ENCODE measurements around the gene MLN. TPM values are rescaled to one million over a fixed set of nuclear protein-coding genes. Genes with fewer than 3 reads are reported as not detected.

The MLN gene
- total RNA-seq, 4 donors from 2014 or later = not detected

DNA sequence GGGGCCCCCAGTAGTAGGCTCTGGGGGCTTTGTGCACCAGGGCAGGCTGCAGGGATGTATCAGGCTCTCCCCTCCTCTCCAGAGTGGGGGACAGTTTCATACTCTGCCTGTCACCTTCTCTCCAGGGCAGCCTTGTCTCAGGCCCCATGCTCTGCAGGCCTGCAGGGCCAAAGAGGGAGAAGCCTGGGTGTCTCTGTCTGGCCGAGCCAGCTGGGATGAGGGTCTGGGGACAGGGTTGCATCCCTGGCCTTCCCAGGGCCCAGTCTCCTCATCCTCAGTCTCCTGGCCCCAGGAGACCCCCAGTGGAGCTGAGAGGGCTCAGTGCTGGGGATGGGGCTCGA is 42.3 kb downstream of the MLN start:
- intact Hi-C loops (cut with DNase I; ENCODE audit: low total_unique reads) = no loop called here
- no peak for DNase-seq
- no peaks in the 10 kb centered on the region for H3K36me3 ChIP-seq
- H3K9me3 ChIP-seq = no peaks in the 10 kb centered on the region
- no peaks in the 10 kb centered on the region for H3K27me3 ChIP-seq
- no peak overlapping the region for H3K27ac ChIP-seq
- H3K4me3 ChIP-seq = no peak overlapping the region
- peaks cover 0 to 7% of the 10 kb centered on the region in 2 donors for H3K4me1 ChIP-seq
- TF ChIP-seq, protein P1, sequence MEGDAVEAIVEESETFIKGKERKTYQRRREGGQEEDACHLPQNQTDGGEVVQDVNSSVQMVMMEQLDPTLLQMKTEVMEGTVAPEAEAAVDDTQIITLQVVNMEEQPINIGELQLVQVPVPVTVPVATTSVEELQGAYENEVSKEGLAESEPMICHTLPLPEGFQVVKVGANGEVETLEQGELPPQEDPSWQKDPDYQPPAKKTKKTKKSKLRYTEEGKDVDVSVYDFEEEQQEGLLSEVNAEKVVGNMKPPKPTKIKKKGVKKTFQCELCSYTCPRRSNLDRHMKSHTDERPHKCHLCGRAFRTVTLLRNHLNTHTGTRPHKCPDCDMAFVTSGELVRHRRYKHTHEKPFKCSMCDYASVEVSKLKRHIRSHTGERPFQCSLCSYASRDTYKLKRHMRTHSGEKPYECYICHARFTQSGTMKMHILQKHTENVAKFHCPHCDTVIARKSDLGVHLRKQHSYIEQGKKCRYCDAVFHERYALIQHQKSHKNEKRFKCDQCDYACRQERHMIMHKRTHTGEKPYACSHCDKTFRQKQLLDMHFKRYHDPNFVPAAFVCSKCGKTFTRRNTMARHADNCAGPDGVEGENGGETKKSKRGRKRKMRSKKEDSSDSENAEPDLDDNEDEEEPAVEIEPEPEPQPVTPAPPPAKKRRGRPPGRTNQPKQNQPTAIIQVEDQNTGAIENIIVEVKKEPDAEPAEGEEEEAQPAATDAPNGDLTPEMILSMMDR (IDR thresholded peaks at IDR 0.05) = no peak
- TF ChIP-seq POLR2A (IDR thresholded peaks at IDR 0.05) = no peak

DNA sequence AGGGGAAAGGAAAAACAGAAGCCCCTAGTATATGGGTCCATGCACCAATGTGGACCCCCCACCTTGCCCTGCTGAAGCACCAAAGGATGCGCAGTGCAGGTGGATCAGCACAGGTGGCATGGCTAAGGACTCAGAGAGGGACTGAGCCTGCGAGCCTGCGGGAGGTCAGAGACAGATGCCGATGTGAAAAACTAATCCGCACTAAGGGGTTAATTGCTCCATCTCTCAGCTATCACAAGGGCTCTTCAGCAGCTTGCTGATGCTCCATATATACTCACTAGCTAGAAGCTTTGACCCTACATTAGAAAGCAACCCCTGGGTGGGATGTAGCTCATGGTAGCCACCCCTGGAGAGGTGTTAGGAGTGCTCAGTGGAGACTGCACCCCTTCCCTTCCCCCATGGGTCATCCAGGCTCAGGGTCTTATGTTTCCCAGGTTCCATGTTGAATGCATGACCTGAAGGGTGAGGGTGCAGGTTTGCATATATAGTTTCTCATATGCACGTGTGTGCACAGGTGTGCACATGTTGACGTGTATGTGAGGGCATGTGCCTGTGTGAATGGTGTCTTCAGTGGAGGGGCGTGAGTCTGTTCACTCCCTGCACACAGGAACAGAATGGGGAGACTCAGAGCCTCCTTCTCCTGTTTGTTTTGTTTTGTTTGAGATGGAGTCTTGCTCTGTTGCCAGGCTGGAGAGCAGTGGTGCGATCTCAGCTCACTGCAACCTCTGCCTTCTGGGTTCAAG is 43.7 kb downstream of the MLN start:
- intact Hi-C loops (cut with DNase I; ENCODE audit: low total_unique reads) = no loop called here
- TF ChIP-seq POLR2A (IDR thresholded peaks at IDR 0.05) = no peak
- TF ChIP-seq, protein P1 (IDR thresholded peaks at IDR 0.05) = no peak
- Histone ChIP-seq H3K27me3 (no peaks in the 10 kb centered on the region), H3K4me3 (no peak overlapping the region), H3K36me3 (no peaks in the 10 kb centered on the region), H3K4me1 (peaks cover 0 to 7% of the 10 kb centered on the region in 2 donors), H3K27ac (no peak overlapping the region), H3K9me3 (no peaks in the 10 kb centered on the region)
- DNase-seq = no peak

DNA sequence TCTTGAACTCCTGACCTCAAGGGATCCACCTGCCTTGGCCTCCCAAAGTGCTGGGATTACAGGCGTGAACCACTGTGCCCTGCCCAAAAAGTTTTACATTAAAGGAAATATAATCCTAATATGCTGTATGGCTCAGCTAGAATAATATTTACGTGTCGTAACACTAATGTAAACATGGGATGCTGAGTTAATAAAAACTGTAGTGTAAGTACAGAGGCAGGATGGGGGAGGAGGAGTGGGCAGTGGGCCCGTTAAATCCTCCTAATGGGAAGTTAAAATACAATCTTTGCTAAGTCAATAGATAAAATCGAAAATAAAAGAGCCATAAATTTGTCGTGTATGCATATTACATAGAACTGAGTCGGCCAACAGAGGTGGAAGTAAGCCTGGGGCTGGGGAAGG is 45.0 kb downstream of the MLN start:
- no peak overlapping the region for H3K4me3 ChIP-seq
- no peaks in the 10 kb centered on the region for H3K9me3 ChIP-seq
- no peaks in the 10 kb centered on the region for H3K27me3 ChIP-seq
- H3K27ac ChIP-seq = no peak overlapping the region
- H3K4me1 ChIP-seq = peaks cover 0 to 7% of the 10 kb centered on the region in 2 donors
- no peak for DNase-seq
- intact Hi-C loops (cut with DNase I; ENCODE audit: low total_unique reads) = no loop called here
- no peak for TF ChIP-seq POLR2A (IDR thresholded peaks at IDR 0.05)
- TF ChIP-seq, protein P1 (IDR thresholded peaks at IDR 0.05) = no peak
- H3K36me3 ChIP-seq = no peaks in the 10 kb centered on the region

DNA sequence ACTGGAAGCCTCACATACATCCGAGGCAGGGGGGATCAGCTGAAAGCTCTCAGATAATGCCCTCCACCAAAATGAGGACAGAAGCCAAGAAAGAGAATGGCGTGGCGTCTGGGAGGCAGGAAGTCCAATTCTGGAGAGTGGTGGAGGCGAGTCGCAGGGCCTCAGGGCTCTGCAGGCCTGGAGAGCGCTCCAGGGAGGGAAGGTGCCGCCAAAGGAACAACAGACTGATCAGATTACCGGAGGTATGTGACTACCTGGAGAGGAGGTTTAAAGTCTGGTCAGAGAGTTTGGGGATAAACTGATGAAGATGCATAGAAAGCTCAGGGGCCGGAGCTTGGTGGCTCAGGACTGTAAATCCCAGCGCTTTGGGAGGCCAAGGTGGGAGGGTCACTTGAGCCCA is 45.9 kb downstream of the MLN start:
- no peaks in the 10 kb centered on the region for H3K36me3 ChIP-seq
- DNase-seq = no peak
- peaks cover 0 to 7% of the 10 kb centered on the region in 2 donors for H3K4me1 ChIP-seq
- H3K27ac ChIP-seq = no peak overlapping the region
- TF ChIP-seq, protein P1 (IDR thresholded peaks at IDR 0.05) = no peak
- TF ChIP-seq POLR2A (IDR thresholded peaks at IDR 0.05) = no peak
- H3K9me3 ChIP-seq = no peaks in the 10 kb centered on the region
- intact Hi-C loops (cut with DNase I; ENCODE audit: low total_unique reads) = no loop called here
- no peak overlapping the region for H3K4me3 ChIP-seq
- no peaks in the 10 kb centered on the region for H3K27me3 ChIP-seq

DNA sequence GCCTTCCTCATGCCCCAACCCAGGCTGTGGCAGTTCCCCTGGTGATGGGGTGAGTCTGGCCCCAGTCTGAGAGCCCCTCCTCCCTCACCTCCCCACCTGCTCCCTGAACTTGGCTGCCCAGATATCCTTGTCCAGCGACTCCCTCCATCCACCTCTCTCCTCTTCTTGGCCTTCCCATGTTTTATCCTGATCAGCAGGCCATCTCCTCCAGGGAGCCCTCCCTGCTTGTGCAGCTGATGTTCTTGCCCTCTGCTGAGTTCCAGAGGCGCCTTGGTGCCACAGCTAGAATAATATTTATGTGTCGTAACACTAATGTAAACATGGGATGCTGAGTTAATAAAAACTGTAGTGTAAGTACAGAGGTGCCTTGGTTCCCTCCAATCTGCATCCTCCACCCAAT is 46.7 kb downstream of the MLN start:
- no peak for DNase-seq
- intact Hi-C loops (cut with DNase I; ENCODE audit: low total_unique reads) = no loop called here
- H3K27me3 ChIP-seq = no peaks in the 10 kb centered on the region
- no peak overlapping the region for H3K4me3 ChIP-seq
- H3K4me1 ChIP-seq = peaks cover 0 to 6% of the 10 kb centered on the region in 2 donors
- no peak overlapping the region for H3K27ac ChIP-seq
- TF ChIP-seq, protein P1 (IDR thresholded peaks at IDR 0.05) = no peak
- TF ChIP-seq POLR2A (IDR thresholded peaks at IDR 0.05) = no peak
- no peaks in the 10 kb centered on the region for H3K9me3 ChIP-seq
- no peaks in the 10 kb centered on the region for H3K36me3 ChIP-seq

Measured in uterus (tissue), 4 donors.